ENCODE measurements around the gene TNRC18. TPM values are rescaled to one million over a fixed set of nuclear protein-coding genes. Genes with fewer than 3 reads are reported as not detected.

Gene TNRC18
- total RNA-seq, 1 donor from 2014 or later: 91.8 TPM

DNA sequence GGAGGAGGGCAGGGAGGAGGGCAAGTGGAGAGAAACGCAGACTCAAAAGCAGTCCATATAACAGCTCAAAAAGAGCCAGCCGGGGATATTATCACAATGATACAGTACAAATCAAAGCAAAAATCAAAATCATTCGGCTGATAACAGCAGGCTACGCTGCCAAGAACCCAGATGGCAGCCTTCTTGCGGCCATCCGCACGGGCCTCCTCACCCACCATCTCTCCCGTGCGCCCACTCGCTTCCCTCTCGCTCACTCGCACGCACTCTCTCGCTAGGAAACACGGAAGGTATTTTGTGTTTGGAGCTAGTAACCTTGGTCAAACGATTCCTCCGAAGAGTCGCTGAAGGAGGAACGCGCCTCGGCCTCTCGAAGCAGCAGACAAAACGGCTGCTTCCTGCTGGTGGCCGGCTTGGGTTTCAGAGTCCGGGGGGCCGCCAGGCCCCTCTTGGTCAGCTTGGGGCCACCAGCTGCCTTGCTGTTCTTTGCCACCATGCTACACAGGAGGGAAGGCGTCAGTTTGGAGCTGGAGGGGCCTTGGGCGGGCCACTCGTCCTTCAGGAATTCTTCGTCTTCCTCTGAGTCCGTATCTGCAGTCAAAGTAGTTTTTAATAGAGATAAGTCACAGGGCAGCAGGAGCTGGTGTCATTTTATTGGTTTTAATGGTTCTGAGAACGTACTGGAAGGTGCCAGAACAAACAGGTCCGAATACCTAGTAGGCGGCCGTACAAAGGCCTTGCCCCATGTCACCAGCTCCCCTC, 71.9 kb downstream of the TNRC18 start:
- Mint-ChIP-seq H3K36me3 (ENCODE audit: low read depth, unreplicated experiment) (peaks cover 65% of the 10 kb centered on the region), H3K27me3 (ENCODE audit: unreplicated experiment) (peaks cover 32% of the 10 kb centered on the region), H3K9me3 (ENCODE audit: unreplicated experiment) (no peaks in the 10 kb centered on the region), H3K27ac (ENCODE audit: unreplicated experiment) (no peak overlapping the region), H3K4me3 (ENCODE audit: unreplicated experiment) (peak overlapping the region; percentile 15), H3K4me1 (ENCODE audit: unreplicated experiment) (no peaks in the 10 kb centered on the region)
- DNase-seq (ENCODE audit: low spot score): no peak
- TF ChIP-seq, protein P1, sequence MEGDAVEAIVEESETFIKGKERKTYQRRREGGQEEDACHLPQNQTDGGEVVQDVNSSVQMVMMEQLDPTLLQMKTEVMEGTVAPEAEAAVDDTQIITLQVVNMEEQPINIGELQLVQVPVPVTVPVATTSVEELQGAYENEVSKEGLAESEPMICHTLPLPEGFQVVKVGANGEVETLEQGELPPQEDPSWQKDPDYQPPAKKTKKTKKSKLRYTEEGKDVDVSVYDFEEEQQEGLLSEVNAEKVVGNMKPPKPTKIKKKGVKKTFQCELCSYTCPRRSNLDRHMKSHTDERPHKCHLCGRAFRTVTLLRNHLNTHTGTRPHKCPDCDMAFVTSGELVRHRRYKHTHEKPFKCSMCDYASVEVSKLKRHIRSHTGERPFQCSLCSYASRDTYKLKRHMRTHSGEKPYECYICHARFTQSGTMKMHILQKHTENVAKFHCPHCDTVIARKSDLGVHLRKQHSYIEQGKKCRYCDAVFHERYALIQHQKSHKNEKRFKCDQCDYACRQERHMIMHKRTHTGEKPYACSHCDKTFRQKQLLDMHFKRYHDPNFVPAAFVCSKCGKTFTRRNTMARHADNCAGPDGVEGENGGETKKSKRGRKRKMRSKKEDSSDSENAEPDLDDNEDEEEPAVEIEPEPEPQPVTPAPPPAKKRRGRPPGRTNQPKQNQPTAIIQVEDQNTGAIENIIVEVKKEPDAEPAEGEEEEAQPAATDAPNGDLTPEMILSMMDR (IDR thresholded peaks at IDR 0.05; ENCODE audit: unreplicated experiment): no peak

DNA sequence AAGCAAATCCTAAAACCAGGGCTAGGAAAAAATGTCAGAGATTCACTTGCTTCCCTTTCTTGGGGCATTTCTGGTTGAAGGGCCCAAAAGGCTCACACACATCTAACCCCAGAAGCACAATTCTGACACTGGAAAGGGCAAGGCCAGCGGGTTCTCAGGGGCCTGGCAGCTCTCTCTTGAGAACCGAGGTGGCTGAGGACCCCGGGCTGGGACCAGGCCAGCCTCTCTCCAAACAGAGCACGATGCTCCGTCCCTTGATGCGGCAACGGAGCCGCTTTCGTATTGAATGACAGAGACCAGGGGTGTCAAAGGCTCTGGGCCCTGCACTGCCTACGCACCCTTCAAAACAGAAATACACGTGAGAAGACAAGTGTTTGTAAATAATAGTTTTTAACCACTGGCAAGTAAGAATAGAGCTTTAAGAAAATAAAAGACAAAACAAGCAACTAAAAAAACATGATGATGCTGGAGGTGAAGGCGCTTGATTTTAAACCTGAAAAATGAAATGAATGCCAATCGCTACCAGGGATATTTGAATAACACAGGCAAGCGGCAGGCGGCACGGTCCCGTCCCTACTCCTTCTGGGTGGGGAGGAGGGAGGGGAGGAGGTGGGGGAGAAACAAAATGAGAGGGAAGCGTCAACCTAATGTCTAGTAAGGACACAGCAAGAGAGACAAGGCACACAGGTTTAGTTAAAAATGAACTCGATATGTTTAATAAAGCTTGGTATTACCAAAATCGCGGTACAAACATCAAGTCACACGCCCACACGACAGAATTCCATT, 72.8 kb downstream of the TNRC18 start:
- H3K9me3 Mint-ChIP-seq (ENCODE audit: unreplicated experiment): no peaks in the 10 kb centered on the region
- peaks cover 62% of the 10 kb centered on the region for H3K36me3 Mint-ChIP-seq (ENCODE audit: low read depth, unreplicated experiment)
- TF ChIP-seq, protein P1 (IDR thresholded peaks at IDR 0.05; ENCODE audit: unreplicated experiment): no peak
- peaks cover 28% of the 10 kb centered on the region for H3K27me3 Mint-ChIP-seq (ENCODE audit: unreplicated experiment)
- peak overlapping the region; percentile 21 for H3K4me3 Mint-ChIP-seq (ENCODE audit: unreplicated experiment)
- no peak overlapping the region for H3K27ac Mint-ChIP-seq (ENCODE audit: unreplicated experiment)
- H3K4me1 Mint-ChIP-seq (ENCODE audit: unreplicated experiment): no peaks in the 10 kb centered on the region
- no peak for DNase-seq (ENCODE audit: low spot score)

DNA sequence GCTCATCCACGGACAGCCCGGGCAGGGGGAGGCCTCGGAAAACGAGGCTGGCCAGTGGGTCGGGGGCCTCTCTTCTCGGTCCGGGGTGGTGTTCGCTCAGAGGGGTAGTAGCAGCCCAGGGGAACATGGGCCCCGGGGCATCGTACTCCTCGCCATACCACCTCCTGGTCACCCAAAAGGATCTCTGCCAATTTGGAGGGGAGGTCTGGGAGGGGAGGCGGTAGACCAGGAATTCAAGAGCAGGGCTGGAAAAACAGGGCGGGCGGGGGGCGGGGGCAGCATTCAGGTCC, 73.5 kb downstream of the TNRC18 start:
- Mint-ChIP-seq H3K27me3 (ENCODE audit: unreplicated experiment) (peaks cover 27% of the 10 kb centered on the region), H3K27ac (ENCODE audit: unreplicated experiment) (no peak overlapping the region), H3K36me3 (ENCODE audit: low read depth, unreplicated experiment) (peaks cover 59% of the 10 kb centered on the region), H3K9me3 (ENCODE audit: unreplicated experiment) (no peaks in the 10 kb centered on the region), H3K4me3 (ENCODE audit: unreplicated experiment) (no peak overlapping the region), H3K4me1 (ENCODE audit: unreplicated experiment) (no peaks in the 10 kb centered on the region)
- TF ChIP-seq, protein P1 (IDR thresholded peaks at IDR 0.05; ENCODE audit: unreplicated experiment): no peak
- DNase-seq (ENCODE audit: low spot score): no peak

DNA sequence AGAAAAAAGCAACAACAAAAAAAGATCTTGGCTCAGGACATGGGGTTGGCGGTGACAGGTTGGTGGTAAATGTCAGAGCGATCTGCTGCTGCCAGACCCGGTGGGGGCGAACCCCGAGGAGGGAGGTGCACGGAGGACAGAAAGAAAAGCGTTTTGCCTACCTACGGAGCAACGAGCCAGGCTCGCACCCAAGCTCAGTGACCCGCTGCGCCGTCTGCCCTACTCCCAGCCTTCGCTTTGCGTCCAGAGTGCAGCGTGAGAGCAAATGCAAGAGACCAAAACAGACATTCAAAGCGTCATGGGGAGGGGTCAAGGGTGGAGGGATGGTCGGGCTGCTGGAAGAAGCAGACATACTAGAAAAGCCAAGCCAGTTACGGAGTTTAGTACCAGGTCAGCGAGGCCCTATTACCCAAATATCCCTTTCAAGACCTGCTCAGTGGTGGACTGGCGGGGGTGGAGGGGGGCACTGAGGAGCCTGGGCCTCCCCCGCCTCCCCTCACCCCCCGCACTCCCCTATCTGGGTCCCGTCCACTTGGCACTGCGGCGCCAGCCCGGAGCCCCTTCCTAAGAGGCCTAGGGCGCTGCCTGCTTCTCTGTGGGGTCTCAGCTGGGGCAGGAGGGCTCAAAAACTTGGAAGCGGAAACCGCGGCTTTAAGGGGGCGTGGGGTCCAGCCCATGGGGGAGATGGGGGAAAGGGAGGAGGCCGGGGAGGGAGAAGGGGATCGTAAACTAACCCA, 74.0 kb downstream of the TNRC18 start:
- peak overlapping the region; percentile 78 for H3K4me3 Mint-ChIP-seq (ENCODE audit: unreplicated experiment)
- H3K27ac Mint-ChIP-seq (ENCODE audit: unreplicated experiment): no peak overlapping the region
- TF ChIP-seq, protein P1 (IDR thresholded peaks at IDR 0.05; ENCODE audit: unreplicated experiment): no peak
- no peaks in the 10 kb centered on the region for H3K4me1 Mint-ChIP-seq (ENCODE audit: unreplicated experiment)
- DNase-seq (ENCODE audit: low spot score): no peak
- peaks cover 59% of the 10 kb centered on the region for H3K36me3 Mint-ChIP-seq (ENCODE audit: low read depth, unreplicated experiment)
- H3K27me3 Mint-ChIP-seq (ENCODE audit: unreplicated experiment): peaks cover 26% of the 10 kb centered on the region
- no peaks in the 10 kb centered on the region for H3K9me3 Mint-ChIP-seq (ENCODE audit: unreplicated experiment)
